Spleen (tissue), 7 donors: ENCODE results near the gene INPP5D.

ENCODE experiments used
- POLR2A ChIP-seq, 3 donors: fragments of 450-650 bp; IDR thresholded peaks; one replicate each; pipeline ENCODE4 v1.5.1; 2017; ENCODE audit warnings: antibody characterized with exemption in 3 of 3, mild to moderate bottlenecking in 1 of 3
- TF ChIP-seq, protein P1 (sequence below), 11 experiments: fragments of 200-600 bp in 7 of 11; fragments of 450-650 bp in 4 of 11; sonication (generic) in 4 of 11; IDR thresholded peaks in 8 of 11; conservative IDR thresholded peaks in 3 of 11; 1 replicate in 7 of 11; 2 replicates in 4 of 11; pipeline versions ENCODE4 v1.4.0 to v1.8.0; 2016 to 2021; ENCODE audit warnings: antibody characterized with exemption in 11 of 11, inconsistent platforms in 4 of 11, mild to moderate bottlenecking in 1 of 11
- donor health status: DM: no; HTN: no; CAD: no; lungs with moderate emphysema.
- donor health status: DM: no; HTN: no; CAD: no.
- donor health status: DM: no; HTN: no; CAD: no.

DNA sequence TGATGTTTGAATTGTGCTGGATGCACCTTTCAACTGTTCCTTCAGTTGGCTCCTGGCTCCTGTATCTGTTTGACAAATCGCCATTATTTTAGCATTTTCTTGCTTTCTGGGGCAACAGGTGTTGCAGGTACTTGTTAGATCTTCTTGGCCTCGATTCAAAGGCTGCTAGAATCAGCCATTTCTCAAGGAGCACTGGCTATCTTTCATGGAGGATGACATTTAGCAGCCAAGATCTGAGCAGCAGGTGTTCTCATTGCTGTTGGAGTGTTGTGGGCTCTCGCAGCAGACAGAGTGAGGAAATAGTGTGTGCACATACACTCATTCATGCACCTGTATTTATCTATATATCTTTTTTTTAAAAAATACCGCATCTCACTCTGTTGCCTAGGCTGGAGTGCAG is 52.2 kb downstream of the INPP5D start:
- TF ChIP-seq, protein P1, sequence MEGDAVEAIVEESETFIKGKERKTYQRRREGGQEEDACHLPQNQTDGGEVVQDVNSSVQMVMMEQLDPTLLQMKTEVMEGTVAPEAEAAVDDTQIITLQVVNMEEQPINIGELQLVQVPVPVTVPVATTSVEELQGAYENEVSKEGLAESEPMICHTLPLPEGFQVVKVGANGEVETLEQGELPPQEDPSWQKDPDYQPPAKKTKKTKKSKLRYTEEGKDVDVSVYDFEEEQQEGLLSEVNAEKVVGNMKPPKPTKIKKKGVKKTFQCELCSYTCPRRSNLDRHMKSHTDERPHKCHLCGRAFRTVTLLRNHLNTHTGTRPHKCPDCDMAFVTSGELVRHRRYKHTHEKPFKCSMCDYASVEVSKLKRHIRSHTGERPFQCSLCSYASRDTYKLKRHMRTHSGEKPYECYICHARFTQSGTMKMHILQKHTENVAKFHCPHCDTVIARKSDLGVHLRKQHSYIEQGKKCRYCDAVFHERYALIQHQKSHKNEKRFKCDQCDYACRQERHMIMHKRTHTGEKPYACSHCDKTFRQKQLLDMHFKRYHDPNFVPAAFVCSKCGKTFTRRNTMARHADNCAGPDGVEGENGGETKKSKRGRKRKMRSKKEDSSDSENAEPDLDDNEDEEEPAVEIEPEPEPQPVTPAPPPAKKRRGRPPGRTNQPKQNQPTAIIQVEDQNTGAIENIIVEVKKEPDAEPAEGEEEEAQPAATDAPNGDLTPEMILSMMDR (IDR thresholded peaks at IDR 0.05 in 8 of 11, conservative IDR thresholded peaks at IDR 0.05 in 3 of 11) = no peak
- TF ChIP-seq POLR2A (IDR thresholded peaks at IDR 0.05) = no peak
